Measurements from ENCODE around the gene ACP1.
A peak's percentile ranks its signal among the peaks of the same experiment; 100 is the strongest.

ACP1 gene

DNA sequence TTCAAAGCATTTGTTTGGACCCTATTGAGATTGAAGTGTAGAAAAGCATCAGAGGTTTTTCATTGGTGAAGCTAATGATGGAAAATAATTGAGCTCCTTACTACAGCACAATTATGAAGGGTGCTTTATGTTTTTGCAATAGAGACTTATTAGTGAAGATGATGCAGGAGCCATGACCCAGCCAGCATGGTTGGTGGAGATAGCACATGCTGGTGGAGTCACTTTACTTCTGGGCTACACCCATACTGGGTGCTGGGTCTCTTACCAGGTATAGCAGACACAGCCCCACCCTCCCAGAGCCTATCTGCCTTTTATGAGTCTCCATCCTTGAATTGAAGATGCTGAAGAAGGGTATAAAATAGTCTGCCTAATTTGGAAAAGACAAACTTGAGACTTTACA lies 3.6 kb downstream of the ACP1 start:
- H3K36me3 ChIP-seq (ENCODE audit: control insufficient read depth, low read length) = peaks cover 80% of the 10 kb centered on the region
- H4K20me1 ChIP-seq (ENCODE audit: control insufficient read depth, insufficient read depth, low read depth, low read length) = peaks cover 43% of the 10 kb centered on the region
- TF ChIP-seq, protein P1, sequence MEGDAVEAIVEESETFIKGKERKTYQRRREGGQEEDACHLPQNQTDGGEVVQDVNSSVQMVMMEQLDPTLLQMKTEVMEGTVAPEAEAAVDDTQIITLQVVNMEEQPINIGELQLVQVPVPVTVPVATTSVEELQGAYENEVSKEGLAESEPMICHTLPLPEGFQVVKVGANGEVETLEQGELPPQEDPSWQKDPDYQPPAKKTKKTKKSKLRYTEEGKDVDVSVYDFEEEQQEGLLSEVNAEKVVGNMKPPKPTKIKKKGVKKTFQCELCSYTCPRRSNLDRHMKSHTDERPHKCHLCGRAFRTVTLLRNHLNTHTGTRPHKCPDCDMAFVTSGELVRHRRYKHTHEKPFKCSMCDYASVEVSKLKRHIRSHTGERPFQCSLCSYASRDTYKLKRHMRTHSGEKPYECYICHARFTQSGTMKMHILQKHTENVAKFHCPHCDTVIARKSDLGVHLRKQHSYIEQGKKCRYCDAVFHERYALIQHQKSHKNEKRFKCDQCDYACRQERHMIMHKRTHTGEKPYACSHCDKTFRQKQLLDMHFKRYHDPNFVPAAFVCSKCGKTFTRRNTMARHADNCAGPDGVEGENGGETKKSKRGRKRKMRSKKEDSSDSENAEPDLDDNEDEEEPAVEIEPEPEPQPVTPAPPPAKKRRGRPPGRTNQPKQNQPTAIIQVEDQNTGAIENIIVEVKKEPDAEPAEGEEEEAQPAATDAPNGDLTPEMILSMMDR (IDR thresholded peaks at IDR 0.05; ENCODE audit: low read depth, low read length, poor library complexity, severe bottlenecking) = no peak
- no peak for TF ChIP-seq EZH2phosphoT487 (IDR thresholded peaks at IDR 0.05; ENCODE audit: borderline replicate concordance, low read length)
- H3K27me3 ChIP-seq (ENCODE audit: control insufficient read depth, low read length) = no peaks in the 10 kb centered on the region
- no peaks in the 10 kb centered on the region for H3K9me2 ChIP-seq (replicated peaks; ENCODE audit: control insufficient read depth, low read length)
- peak overlapping the region; percentile 93; the same call in 1 of the 2 replicates for H3K4me2 ChIP-seq (ENCODE audit: low read length)
- H3K79me2 ChIP-seq (ENCODE audit: control insufficient read depth, low read length) = peaks cover 96% of the 10 kb centered on the region
- peaks cover 52% of the 10 kb centered on the region for H3K4me1 ChIP-seq (ENCODE audit: control insufficient read depth, low read length)
- H3K9me3 ChIP-seq (ENCODE audit: control insufficient read depth, insufficient read depth, low read length) = no peaks in the 10 kb centered on the region
- 0 out of 2 replicates have a peak overlapping the region, but pooled peaks have one; percentile 4 for H3K4me3 ChIP-seq (ENCODE audit: low read length)
- no peak overlapping the region for H3K27ac ChIP-seq (ENCODE audit: low read depth, low read length)
- no peaks in the 10 kb centered on the region for H3F3A ChIP-seq (ENCODE audit: control insufficient read depth, insufficient read depth)

DNA sequence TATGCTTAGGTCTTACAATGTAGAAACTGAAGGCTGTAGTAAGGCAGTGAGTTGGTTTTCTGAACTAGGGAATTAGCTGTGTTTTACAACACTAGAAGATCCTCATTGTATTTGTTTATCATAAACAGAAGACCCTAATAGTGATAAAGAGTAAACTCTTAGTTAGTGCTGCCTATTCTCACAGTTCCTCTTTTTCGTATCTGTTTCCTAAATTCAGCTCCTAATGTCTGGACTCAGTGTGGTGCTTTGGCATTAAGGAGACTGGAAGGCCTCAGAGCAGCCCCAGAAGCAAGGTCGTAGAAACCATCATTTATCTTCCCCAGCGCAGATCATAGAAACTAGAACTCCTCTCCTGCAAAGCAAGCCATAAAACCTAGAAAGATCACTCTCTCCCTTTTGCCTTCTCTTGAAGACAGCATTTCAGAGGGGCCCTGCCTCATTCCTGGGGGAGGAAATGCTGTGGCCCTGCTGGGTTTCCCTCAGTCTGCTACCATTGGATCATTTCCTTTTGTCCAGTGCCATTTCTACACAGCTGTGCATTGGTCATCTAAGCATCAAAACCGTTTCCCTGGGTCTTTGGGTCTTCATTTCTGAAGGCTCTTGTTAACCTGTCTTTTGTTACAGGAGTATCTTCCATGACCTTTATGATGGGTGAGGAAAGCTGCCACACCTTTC lies 4.7 kb downstream of the ACP1 start:
- Histone ChIP-seq H3K36me3 (ENCODE audit: control insufficient read depth, low read length) (peaks cover 92% of the 10 kb centered on the region), H3K9me2 (replicated peaks; ENCODE audit: control insufficient read depth, low read length) (no peaks in the 10 kb centered on the region), H3K27me3 (ENCODE audit: control insufficient read depth, low read length) (no peaks in the 10 kb centered on the region), H3F3A (ENCODE audit: control insufficient read depth, insufficient read depth) (no peaks in the 10 kb centered on the region; the same call in 1 of the 2 replicates), H4K20me1 (ENCODE audit: control insufficient read depth, insufficient read depth, low read depth, low read length) (peaks cover 48% of the 10 kb centered on the region), H3K4me2 (ENCODE audit: low read length) (no peak overlapping the region), H3K27ac (ENCODE audit: low read depth, low read length) (no peak overlapping the region), H3K79me2 (ENCODE audit: control insufficient read depth, low read length) (peaks cover 98% of the 10 kb centered on the region), H3K4me3 (ENCODE audit: low read length) (no peak overlapping the region), H3K9me3 (ENCODE audit: control insufficient read depth, insufficient read depth, low read length) (no peaks in the 10 kb centered on the region), H3K4me1 (ENCODE audit: control insufficient read depth, low read length) (peaks cover 48% of the 10 kb centered on the region)
- TF ChIP-seq EZH2phosphoT487 (IDR thresholded peaks at IDR 0.05; ENCODE audit: borderline replicate concordance, low read length) = no peak
- TF ChIP-seq, protein P1 (IDR thresholded peaks at IDR 0.05; ENCODE audit: low read depth, low read length, poor library complexity, severe bottlenecking) = no peak

DNA sequence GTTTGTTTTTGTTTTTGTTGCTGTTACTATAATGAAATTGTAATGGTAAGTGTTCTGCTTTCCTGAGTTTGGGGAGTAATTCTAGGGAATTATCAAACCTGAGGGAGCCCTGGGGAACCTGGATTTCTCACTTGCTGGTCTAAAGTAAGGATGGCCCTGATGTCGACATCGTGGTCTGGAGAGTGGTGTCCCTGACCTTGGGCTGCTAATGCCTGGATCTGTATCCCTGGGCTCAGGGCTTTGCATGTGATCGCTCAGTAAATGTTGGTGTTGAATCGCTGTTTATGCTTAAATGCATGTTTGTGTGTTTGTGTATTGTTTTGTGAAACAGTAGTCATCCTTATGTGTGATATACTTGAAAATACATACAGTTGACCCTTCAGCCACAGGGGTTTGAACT lies 6.1 kb downstream of the ACP1 start:
- H3K9me2 ChIP-seq (replicated peaks; ENCODE audit: control insufficient read depth, low read length) = no peaks in the 10 kb centered on the region
- TF ChIP-seq, protein P1 (IDR thresholded peaks at IDR 0.05; ENCODE audit: low read depth, low read length, poor library complexity, severe bottlenecking) = no peak
- TF ChIP-seq EZH2phosphoT487 (IDR thresholded peaks at IDR 0.05; ENCODE audit: borderline replicate concordance, low read length) = no peak
- H3K27ac ChIP-seq (ENCODE audit: low read depth, low read length) = no peak overlapping the region
- no peak overlapping the region for H3K4me2 ChIP-seq (ENCODE audit: low read length)
- H4K20me1 ChIP-seq (ENCODE audit: control insufficient read depth, insufficient read depth, low read depth, low read length) = peaks cover 49% of the 10 kb centered on the region
- H3K27me3 ChIP-seq (ENCODE audit: control insufficient read depth, low read length) = no peaks in the 10 kb centered on the region
- peaks cover 95% of the 10 kb centered on the region for H3K36me3 ChIP-seq (ENCODE audit: control insufficient read depth, low read length)
- no peaks in the 10 kb centered on the region for H3K9me3 ChIP-seq (ENCODE audit: control insufficient read depth, insufficient read depth, low read length)
- H3K4me1 ChIP-seq (ENCODE audit: control insufficient read depth, low read length) = peaks cover 56% of the 10 kb centered on the region
- H3F3A ChIP-seq (ENCODE audit: control insufficient read depth, insufficient read depth) = no peaks in the 10 kb centered on the region; the same call in 1 of the 2 replicates
- no peak overlapping the region for H3K4me3 ChIP-seq (ENCODE audit: low read length)
- H3K79me2 ChIP-seq (ENCODE audit: control insufficient read depth, low read length) = peaks cover 100% of the 10 kb centered on the region

Data from DOHH2 (cell line).